ENCODE data around the gene ACTR2. TPM values are rescaled to one million over a fixed set of nuclear protein-coding genes. Genes with fewer than 3 reads are reported as not detected.

Gene ACTR2
- polyA plus RNA-seq, 4 donors: 76.7 to 185 (median 101) TPM

DNA sequence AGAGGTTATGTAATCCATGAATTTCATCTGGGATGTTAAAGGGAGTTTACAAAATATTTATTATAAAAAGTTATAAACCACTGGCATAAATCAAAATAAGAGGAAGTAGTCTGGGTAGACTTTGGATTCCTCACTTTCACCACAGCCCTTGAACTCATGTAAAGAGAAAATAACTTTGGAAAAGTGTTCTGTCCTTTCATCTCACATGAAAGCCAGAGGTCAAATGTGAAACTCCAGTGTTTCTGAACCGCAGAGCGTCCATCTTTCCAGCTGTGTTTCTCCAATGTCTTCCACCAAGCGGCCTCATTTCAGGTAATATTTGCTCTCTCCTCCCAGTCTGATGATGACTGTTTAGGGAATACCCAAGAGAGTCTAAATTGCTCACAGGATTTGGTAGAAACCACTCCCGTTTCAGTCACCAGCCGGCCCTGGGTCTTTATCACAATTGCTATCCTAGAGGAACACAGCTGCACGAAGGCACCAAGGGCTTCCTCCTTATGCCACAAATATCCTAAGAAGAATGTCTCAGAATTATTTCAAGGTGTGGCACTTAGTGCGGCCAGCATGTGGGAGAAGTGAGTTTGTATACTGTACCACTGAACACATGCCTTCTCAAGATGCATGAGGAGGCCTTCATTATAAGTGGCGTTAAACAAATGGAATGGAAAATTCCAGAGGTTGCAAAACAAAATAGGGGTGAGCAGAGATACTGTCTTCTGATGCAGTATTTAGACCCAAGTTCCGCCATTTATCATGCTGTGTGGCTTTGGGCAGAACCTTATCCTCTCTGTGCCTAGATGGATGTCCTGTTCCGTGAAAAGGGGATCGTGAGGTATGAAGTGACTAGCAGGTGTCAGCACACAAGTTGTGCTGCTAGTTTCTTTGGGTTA is 63.8 kb downstream of the ACTR2 start:
- WGBS, 3 donors: 71 to 82% (median 78%) methylated on average over 11 of the region's 11 CpGs

DNA sequence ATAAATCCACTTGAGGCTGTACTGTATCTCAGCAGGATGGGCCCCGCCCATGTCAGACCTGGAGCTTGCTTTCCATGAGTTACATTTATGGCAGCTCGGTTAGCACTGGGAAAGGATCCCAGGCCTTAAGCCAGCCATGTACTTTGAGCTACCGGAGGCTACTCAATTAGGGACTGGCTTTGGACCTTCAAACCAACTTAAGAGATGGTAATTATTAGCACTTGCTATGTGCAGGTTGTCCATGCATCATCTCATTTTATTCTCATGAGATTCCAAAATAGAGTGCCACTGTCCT is 64.4 kb downstream of the ACTR2 start:
- Histone ChIP-seq H3K4me3 (ENCODE audit: low read depth in 1 of 3, low read length in 3 of 3) (no peak overlapping the region), H3K36me3 (ENCODE audit: control insufficient read depth in 3 of 3, insufficient read depth in 2 of 3, low read depth in 1 of 3, low read length in 3 of 3) (no peaks in the 10 kb centered on the region), H3K27ac (ENCODE audit: low read depth in 1 of 3, low read length in 2 of 3) (no peak overlapping the region), H3K4me1 (ENCODE audit: control insufficient read depth in 3 of 3, insufficient read depth in 2 of 3, low read depth in 1 of 3, low read length in 2 of 3) (peaks cover 0 to 8% (median 0%) of the 10 kb centered on the region in 3 donors), H3K27me3 (ENCODE audit: control insufficient read depth in 3 of 3, insufficient read depth in 3 of 3, low read length in 3 of 3) (no peaks in the 10 kb centered on the region), H3K9me3 (ENCODE audit: control insufficient read depth in 2 of 2, insufficient read depth in 1 of 2, low read depth in 1 of 2, low read length in 1 of 2) (no peaks in the 10 kb centered on the region)
- FAIRE-seq: no peak
- peak; percentile 65 to 78 for DNase-seq
- WGBS, 3 donors: 19 to 60% (median 48%) methylated on average over 3 of the region's 3 CpGs

More for the DNA sequence above, 63.8 kb downstream of the ACTR2 start:
- FAIRE-seq: no peak
- H3K4me3 ChIP-seq (ENCODE audit: low read depth in 1 of 3, low read length in 3 of 3): no peak overlapping the region
- DNase-seq: no peak
- no peak overlapping the region for H3K27ac ChIP-seq (ENCODE audit: low read depth in 1 of 3, low read length in 2 of 3)
- no peaks in the 10 kb centered on the region for H3K36me3 ChIP-seq (ENCODE audit: control insufficient read depth in 3 of 3, insufficient read depth in 2 of 3, low read depth in 1 of 3, low read length in 3 of 3)
- H3K4me1 ChIP-seq (ENCODE audit: control insufficient read depth in 3 of 3, insufficient read depth in 2 of 3, low read depth in 1 of 3, low read length in 2 of 3): peaks cover 0 to 8% (median 0%) of the 10 kb centered on the region in 3 donors
- no peaks in the 10 kb centered on the region for H3K27me3 ChIP-seq (ENCODE audit: control insufficient read depth in 3 of 3, insufficient read depth in 3 of 3, low read length in 3 of 3)
- no peaks in the 10 kb centered on the region for H3K9me3 ChIP-seq (ENCODE audit: control insufficient read depth in 2 of 2, insufficient read depth in 1 of 2, low read depth in 1 of 2, low read length in 1 of 2)

DNA sequence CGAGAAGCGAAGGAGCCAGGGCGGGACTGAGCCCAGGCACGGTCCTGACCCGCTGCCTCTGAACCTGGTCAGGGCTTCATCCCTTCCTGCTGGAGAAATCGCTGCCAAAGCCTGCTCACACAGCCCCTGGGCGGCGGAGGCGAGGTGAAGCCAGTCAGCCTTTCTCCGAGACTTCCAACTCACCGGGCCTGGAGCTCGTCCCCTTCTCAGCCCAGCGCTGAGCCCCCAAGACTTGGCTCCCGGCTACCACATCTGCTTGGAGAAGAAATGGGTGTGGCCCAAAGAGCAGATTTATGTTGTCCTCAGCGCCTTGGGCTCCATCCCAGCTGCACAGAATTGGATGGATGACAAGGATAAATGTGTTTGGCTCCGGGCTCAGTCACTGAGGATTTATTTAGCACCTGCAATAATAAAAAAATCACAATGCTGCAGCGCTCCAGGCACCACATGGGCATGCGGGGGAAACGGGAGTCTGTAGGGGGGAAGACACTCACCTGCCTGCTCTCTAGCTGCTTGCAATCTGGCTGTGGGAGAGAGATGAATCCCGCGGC is 64.9 kb downstream of the ACTR2 start:
- Histone ChIP-seq H3K27ac (ENCODE audit: low read depth in 1 of 3, low read length in 2 of 3) (no peak overlapping the region), H3K27me3 (ENCODE audit: control insufficient read depth in 3 of 3, insufficient read depth in 3 of 3, low read length in 3 of 3) (no peaks in the 10 kb centered on the region), H3K4me1 (ENCODE audit: control insufficient read depth in 3 of 3, insufficient read depth in 2 of 3, low read depth in 1 of 3, low read length in 2 of 3) (peaks cover 0 to 8% (median 0%) of the 10 kb centered on the region in 3 donors), H3K9me3 (ENCODE audit: control insufficient read depth in 2 of 2, insufficient read depth in 1 of 2, low read depth in 1 of 2, low read length in 1 of 2) (no peaks in the 10 kb centered on the region), H3K36me3 (ENCODE audit: control insufficient read depth in 3 of 3, insufficient read depth in 2 of 3, low read depth in 1 of 3, low read length in 3 of 3) (no peaks in the 10 kb centered on the region), H3K4me3 (ENCODE audit: low read depth in 1 of 3, low read length in 3 of 3) (no peak overlapping the region)
- FAIRE-seq (no peak), DNase-seq (no peak)
- WGBS, 3 donors: 75 to 78% (median 76%) methylated on average over 21 of the region's 21 CpGs

DNA sequence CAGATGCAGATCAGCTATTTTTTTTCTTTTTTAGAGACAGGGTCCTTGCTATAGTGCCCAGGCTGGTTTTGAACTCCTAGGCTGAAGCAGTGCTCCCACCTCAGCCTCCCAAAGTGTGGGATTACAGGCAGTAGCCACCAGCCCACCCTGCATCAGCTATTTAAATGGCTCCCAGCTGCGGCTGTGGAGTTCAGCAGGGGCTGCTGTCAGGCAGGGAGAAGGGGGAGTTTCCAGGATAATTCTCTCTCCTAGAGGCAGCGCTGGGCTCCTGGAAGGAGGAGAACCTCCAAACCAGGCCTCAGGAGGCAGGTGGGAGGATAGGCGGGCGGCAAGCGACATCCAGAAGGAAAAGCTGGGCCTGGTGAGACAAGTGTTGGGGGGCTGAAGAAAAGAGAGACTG is 65.7 kb downstream of the ACTR2 start:
- Histone ChIP-seq H3K36me3 (ENCODE audit: control insufficient read depth in 3 of 3, insufficient read depth in 2 of 3, low read depth in 1 of 3, low read length in 3 of 3) (no peaks in the 10 kb centered on the region), H3K4me1 (ENCODE audit: control insufficient read depth in 3 of 3, insufficient read depth in 2 of 3, low read depth in 1 of 3, low read length in 2 of 3) (peaks cover 0 to 8% (median 0%) of the 10 kb centered on the region in 3 donors), H3K27me3 (ENCODE audit: control insufficient read depth in 3 of 3, insufficient read depth in 3 of 3, low read length in 3 of 3) (no peaks in the 10 kb centered on the region), H3K9me3 (ENCODE audit: control insufficient read depth in 2 of 2, insufficient read depth in 1 of 2, low read depth in 1 of 2, low read length in 1 of 2) (no peaks in the 10 kb centered on the region), H3K27ac (ENCODE audit: low read depth in 1 of 3, low read length in 2 of 3) (no peak overlapping the region), H3K4me3 (ENCODE audit: low read depth in 1 of 3, low read length in 3 of 3) (no peak overlapping the region)
- FAIRE-seq: no peak
- WGBS, 3 donors: 95 to 97% (median 96%) methylated on average over 5 of the region's 5 CpGs
- no peak for DNase-seq

DNA sequence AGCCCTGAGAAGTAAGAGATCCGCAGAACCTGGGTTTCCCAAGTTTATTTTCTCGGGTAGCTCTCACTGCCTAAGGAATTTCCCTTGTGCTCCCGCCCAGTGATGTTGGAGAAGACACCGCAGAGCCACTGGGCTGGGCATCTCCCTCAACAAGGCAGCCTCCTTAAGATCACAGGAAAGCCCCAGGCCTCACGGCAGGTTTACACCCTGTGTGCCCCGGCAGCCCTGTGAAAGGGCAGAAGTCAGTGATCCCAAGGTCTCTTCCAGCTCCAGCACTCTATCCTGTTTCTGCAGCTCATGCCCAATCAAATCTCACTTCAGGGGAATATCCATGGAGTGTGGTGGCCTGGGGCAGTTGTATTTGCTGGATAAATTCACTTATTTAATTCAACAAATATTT is 66.5 kb downstream of the ACTR2 start:
- WGBS, 3 donors: 71 to 78% (median 73%) methylated on average over 6 of the region's 6 CpGs
- FAIRE-seq (no peak), DNase-seq (no peak)
- H3K27me3 ChIP-seq (ENCODE audit: control insufficient read depth in 3 of 3, insufficient read depth in 3 of 3, low read length in 3 of 3): no peaks in the 10 kb centered on the region
- H3K9me3 ChIP-seq (ENCODE audit: control insufficient read depth in 2 of 2, insufficient read depth in 1 of 2, low read depth in 1 of 2, low read length in 1 of 2): no peaks in the 10 kb centered on the region
- H3K27ac ChIP-seq (ENCODE audit: low read depth in 1 of 3, low read length in 2 of 3): no peak overlapping the region
- peaks cover 0 to 8% (median 0%) of the 10 kb centered on the region in 3 donors for H3K4me1 ChIP-seq (ENCODE audit: control insufficient read depth in 3 of 3, insufficient read depth in 2 of 3, low read depth in 1 of 3, low read length in 2 of 3)
- no peaks in the 10 kb centered on the region for H3K36me3 ChIP-seq (ENCODE audit: control insufficient read depth in 3 of 3, insufficient read depth in 2 of 3, low read depth in 1 of 3, low read length in 3 of 3)
- no peak overlapping the region for H3K4me3 ChIP-seq (ENCODE audit: low read depth in 1 of 3, low read length in 3 of 3)

DNA sequence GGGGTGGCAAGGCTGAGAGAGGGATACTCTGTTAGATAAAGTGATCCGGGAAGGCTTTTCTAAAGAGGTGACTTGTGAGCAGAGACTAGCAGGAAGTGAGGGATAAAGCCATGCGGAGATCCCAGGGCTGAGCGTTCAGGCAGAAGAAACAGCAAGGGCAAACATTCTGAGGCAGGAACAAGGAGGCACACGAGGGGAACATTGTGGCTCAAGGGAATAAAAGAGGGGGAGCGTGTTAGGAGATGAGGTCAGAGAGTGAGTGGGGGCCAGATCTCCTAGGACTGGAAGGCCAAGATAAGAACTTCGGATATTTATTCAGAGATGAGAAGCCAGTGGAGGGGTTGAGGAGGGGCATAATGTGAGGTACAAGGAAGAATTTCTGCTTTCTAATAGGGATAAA is 67.1 kb downstream of the ACTR2 start:
- DNase-seq (no peak), FAIRE-seq (no peak)
- no peaks in the 10 kb centered on the region for H3K36me3 ChIP-seq (ENCODE audit: control insufficient read depth in 3 of 3, insufficient read depth in 2 of 3, low read depth in 1 of 3, low read length in 3 of 3)
- no peaks in the 10 kb centered on the region for H3K27me3 ChIP-seq (ENCODE audit: control insufficient read depth in 3 of 3, insufficient read depth in 3 of 3, low read length in 3 of 3)
- H3K4me1 ChIP-seq (ENCODE audit: control insufficient read depth in 3 of 3, insufficient read depth in 2 of 3, low read depth in 1 of 3, low read length in 2 of 3): peaks cover 0 to 8% (median 0%) of the 10 kb centered on the region in 3 donors
- H3K4me3 ChIP-seq (ENCODE audit: low read depth in 1 of 3, low read length in 3 of 3): no peak overlapping the region
- WGBS, 3 donors: 69 to 84% (median 75%) methylated on average over 6 of the region's 6 CpGs
- no peak overlapping the region for H3K27ac ChIP-seq (ENCODE audit: low read depth in 1 of 3, low read length in 2 of 3)
- H3K9me3 ChIP-seq (ENCODE audit: control insufficient read depth in 2 of 2, insufficient read depth in 1 of 2, low read depth in 1 of 2, low read length in 1 of 2): no peaks in the 10 kb centered on the region

DNA sequence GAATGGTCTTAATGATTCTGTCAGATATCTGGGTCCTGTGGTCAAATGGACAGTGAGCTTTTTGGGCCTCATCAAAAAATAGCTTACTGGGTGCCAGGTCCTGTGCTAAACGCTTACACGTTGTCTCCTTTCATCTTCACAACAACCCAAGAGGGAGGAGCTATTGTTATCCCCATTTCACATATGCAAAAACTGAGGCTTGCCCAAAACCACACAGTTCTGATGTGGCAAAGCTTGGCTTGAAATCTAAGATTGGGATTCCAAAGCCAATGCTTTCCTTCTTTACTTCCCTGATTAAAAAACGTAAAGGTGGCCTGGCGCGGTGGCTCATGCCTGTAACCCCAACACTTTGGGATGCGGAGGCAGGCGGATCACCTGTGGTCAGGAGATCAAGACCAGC is 69.3 kb downstream of the ACTR2 start:
- Histone ChIP-seq H3K4me3 (ENCODE audit: low read depth in 1 of 3, low read length in 3 of 3) (no peak overlapping the region), H3K27ac (ENCODE audit: low read depth in 1 of 3, low read length in 2 of 3) (no peak overlapping the region), H3K27me3 (ENCODE audit: control insufficient read depth in 3 of 3, insufficient read depth in 3 of 3, low read length in 3 of 3) (no peaks in the 10 kb centered on the region), H3K36me3 (ENCODE audit: control insufficient read depth in 3 of 3, insufficient read depth in 2 of 3, low read depth in 1 of 3, low read length in 3 of 3) (no peaks in the 10 kb centered on the region), H3K4me1 (ENCODE audit: control insufficient read depth in 3 of 3, insufficient read depth in 2 of 3, low read depth in 1 of 3, low read length in 2 of 3) (peaks cover 0 to 12% (median 0%) of the 10 kb centered on the region in 3 donors), H3K9me3 (ENCODE audit: control insufficient read depth in 2 of 2, insufficient read depth in 1 of 2, low read depth in 1 of 2, low read length in 1 of 2) (no peaks in the 10 kb centered on the region)
- 91 to 97% (median 91%) methylated on average over 7 of the region's 7 CpGs for WGBS, 3 donors
- FAIRE-seq: no peak
- DNase-seq: no peak

DNA sequence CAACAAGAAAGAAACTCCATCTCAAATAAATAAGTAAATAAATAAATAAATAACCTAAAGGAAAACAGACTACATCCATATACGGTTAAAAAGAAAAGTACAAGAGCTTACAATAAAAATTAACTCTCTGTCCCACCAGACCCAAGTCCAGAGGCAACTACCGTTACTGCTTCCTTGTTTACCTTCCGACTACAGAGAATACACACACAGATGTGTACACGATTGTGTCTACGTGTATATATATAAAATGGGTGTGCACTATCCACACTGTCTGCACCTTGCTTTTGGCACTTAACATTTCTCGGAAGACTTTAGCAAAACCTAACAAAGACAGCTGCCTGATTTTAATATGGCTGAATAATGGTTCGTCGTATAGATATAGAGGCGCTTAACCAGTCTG is 69.9 kb downstream of the ACTR2 start:
- 76 to 84% (median 82%) methylated on average over 9 of the region's 9 CpGs for WGBS, 3 donors
- Histone ChIP-seq H3K9me3 (ENCODE audit: control insufficient read depth in 2 of 2, insufficient read depth in 1 of 2, low read depth in 1 of 2, low read length in 1 of 2) (no peaks in the 10 kb centered on the region), H3K27ac (ENCODE audit: low read depth in 1 of 3, low read length in 2 of 3) (no peak overlapping the region), H3K36me3 (ENCODE audit: control insufficient read depth in 3 of 3, insufficient read depth in 2 of 3, low read depth in 1 of 3, low read length in 3 of 3) (no peaks in the 10 kb centered on the region), H3K27me3 (ENCODE audit: control insufficient read depth in 3 of 3, insufficient read depth in 3 of 3, low read length in 3 of 3) (no peaks in the 10 kb centered on the region), H3K4me1 (ENCODE audit: control insufficient read depth in 3 of 3, insufficient read depth in 2 of 3, low read depth in 1 of 3, low read length in 2 of 3) (peaks cover 0 to 8% (median 0%) of the 10 kb centered on the region in 3 donors), H3K4me3 (ENCODE audit: low read depth in 1 of 3, low read length in 3 of 3) (no peak overlapping the region)
- no peak for DNase-seq
- no peak for FAIRE-seq

Data from small intestine (tissue), 7 donors.